HepG2 (cell line): Measurements from ENCODE around the gene NDUFB11. TPM values are rescaled to one million over a fixed set of nuclear protein-coding genes. Genes with fewer than 3 reads are reported as not detected.

Source experiments
- ATAC-seq: fragments of 200-7000 bp; cut with Tn5 transposase; 3 replicates; pipeline ENCODE4 v1.9.1; 2020; ENCODE audit warnings: mild to moderate bottlenecking, moderate library complexity
- BruUV-seq: library from RNA; stranded (reverse); fragments of 400-500 nt; replicated peaks from 2 replicates; lab custom pipeline; 2021; lab: Mats Ljungman, UMichigan
- CTCF ChIA-PET: fragments of 300-600 bp; formaldehyde crosslinking; extraction: SDS; loops from one replicate; lab custom pipeline; 2021; ENCODE audit warnings: low total read pairs, inconsistent platforms, low intra/inter-chr PET ratio; lab: Yijun Ruan, JAX
- POLR2A ChIA-PET: fragments of 350-600 bp; sonication (Branson Sonifier 250); formaldehyde crosslinking; loops from one replicate; lab custom pipeline; 2020; ENCODE audit warnings: antibody characterized with exemption, inconsistent platforms; lab: Yijun Ruan, JAX
- DNase-seq: peaks from one replicate; pipeline ENCODE4 v3.0.0-alpha.2; 2015; ENCODE audit warnings: low spot score
- FAIRE-seq: peaks from 3 replicates; lab custom pipeline; 2011; peaks lifted over from hg19 to GRCh38; lab: Jason Lieb, UNC
- H2AFZ ChIP-seq: one replicate; pipeline ENCODE4 v1.6.1; 2011; ENCODE audit warnings: low read length, inconsistent platforms
- H3K27ac ChIP-seq: fragments of 300-600 bp; 3 replicates; pipeline ENCODE4 v1.8.0; 2011; ENCODE audit warnings: mixed run types, mild to moderate bottlenecking, mixed read lengths, low read length, inconsistent platforms; ENCODE audit not compliant: insufficient read depth; ENCODE audit errors: extremely low read length
- H3K27me3 ChIP-seq, 2 experiments: fragments of 200-600 bp in 1 of 2; 2 replicates in 1 of 2; 3 replicates in 1 of 2; pipeline versions ENCODE4 v1.6.0 to v1.8.0; 2011; ENCODE audit warnings: low read length in 2 of 2, mild to moderate bottlenecking in 2 of 2, moderate library complexity in 2 of 2, inconsistent platforms in 1 of 2; ENCODE audit not compliant: insufficient read depth in 2 of 2, control insufficient read depth in 1 of 2
- H3K36me3 ChIP-seq, 2 experiments: fragments of 200-600 bp in 1 of 2; replicated peaks in 1 of 2; 2 replicates in 1 of 2; 3 replicates in 1 of 2; pipeline versions ENCODE4 v1.5.1 to v1.8.0; 2011; ENCODE audit warnings: low read length in 2 of 2, inconsistent platforms in 1 of 2; ENCODE audit not compliant: insufficient read depth in 2 of 2, control insufficient read depth in 1 of 2
- H3K4me1 ChIP-seq: 2 replicates; pipeline ENCODE4 v1.5.1; 2012; ENCODE audit warnings: low read length, inconsistent platforms; ENCODE audit not compliant: insufficient read depth
- H3K4me2 ChIP-seq: 2 replicates; pipeline ENCODE4 v1.6.0; 2011; ENCODE audit warnings: low read depth, low read length, inconsistent platforms
- H3K4me3 ChIP-seq, 3 experiments: fragments of 200-600 bp in 1 of 3; sonication (generic), shearing (Covaris generic) in 1 of 3; replicated peaks in 1 of 3; 2 replicates each; pipeline ENCODE4 v1.5.1; 2011 to 2016; ENCODE audit warnings: low read length in 3 of 3, inconsistent platforms in 2 of 3, low read depth in 2 of 3, mild to moderate bottlenecking in 2 of 3, control low read depth in 1 of 3, mixed read lengths in 1 of 3; ENCODE audit not compliant: insufficient read depth in 1 of 3
- H3K79me2 ChIP-seq: one replicate; pipeline ENCODE4 v1.6.1; 2011; ENCODE audit warnings: low read length, inconsistent platforms; ENCODE audit not compliant: insufficient read depth
- H3K9ac ChIP-seq: 2 replicates; pipeline ENCODE4 v1.6.0; 2011; ENCODE audit warnings: mild to moderate bottlenecking, low read depth, low read length, inconsistent platforms; ENCODE audit not compliant: insufficient read depth
- H3K9me3 ChIP-seq: 2 replicates; pipeline ENCODE4 v1.5.1; 2012; ENCODE audit warnings: mild to moderate bottlenecking, low read length
- H4K20me1 ChIP-seq: 2 replicates; pipeline ENCODE4 v1.6.0; 2011; ENCODE audit warnings: inconsistent platforms, mild to moderate bottlenecking, low read length, moderate library complexity; ENCODE audit not compliant: insufficient read depth
- FOSL2 ChIP-seq: sonication (generic); formaldehyde crosslinking; IDR thresholded peaks from 2 replicates; pipeline ENCODE4 v1.4.0; 2020; ENCODE audit warnings: missing genetic modification reagents
- MAZ ChIP-seq, 2 experiments: sonication (generic) in 1 of 2; formaldehyde crosslinking in 1 of 2; IDR thresholded peaks; 2 replicates each; pipeline versions ENCODE4 v1.5.0 to v1.6.1; 2012 to 2020; ENCODE audit warnings: low read depth in 2 of 2, mild to moderate bottlenecking in 2 of 2, borderline replicate concordance in 1 of 2, improper control_type of control experiment in 1 of 2, low read length in 1 of 2, missing genetic modification reagents in 1 of 2, moderate library complexity in 1 of 2
- ZNF317 ChIP-seq: sonication (generic); formaldehyde crosslinking; IDR thresholded peaks from 2 replicates; pipeline ENCODE4 v1.5.0; 2020; ENCODE audit warnings: mild to moderate bottlenecking, missing genetic modification reagents
- WGBS: methylation state at CpG from one replicate; pipeline ENCODE4 v1.1.6; 2017; ENCODE audit warnings: low lambda C conversion rate; 5-methylcytosine and 5-hydroxymethylcytosine counted together
- in situ Hi-C: cut with HindIII; loops from 2 replicates; pipeline ENCODE4 v1.10.0; 2017; ENCODE audit warnings: low pct_unique_long_range_greater_than_20kb; ENCODE audit not compliant: extremely low pct_ligation_motif_present
- intact Hi-C: fragments of 100-400 bp; cut with micrococcal nuclease; formaldehyde crosslinking; loops from one replicate; pipeline ENCODE4 v1.10.0; 2022; ENCODE audit not compliant: unreplicated experiment
- polyA plus RNA-seq, 8 experiments: library from polyadenylated mRNA; depleted of rRNA in 3 of 8; stranded (reverse) in 7 of 8; unstranded in 1 of 8; fragments of >200 nt; fragmentation: Illumina TruSeq in 4 of 8; extraction: Trizol in 4 of 8; gene quantifications; 2 replicates each; pipeline versions ENCODE4 v1.2.1 to v1.2.3, GENCODE V29; 2011 to 2016; ENCODE audit warnings: low read depth in 4 of 8, missing spikeins in 1 of 8, mixed read lengths in 1 of 8; ENCODE audit not compliant: insufficient read depth in 1 of 8
- total RNA-seq, 5 experiments: library from RNA; depleted of rRNA; stranded (reverse); fragments of >200 nt; fragmentation: Illumina TruSeq; extraction: Trizol; gene quantifications; 2 replicates each; pipeline ENCODE4 v1.2.3, GENCODE V29; 2016; ENCODE audit warnings: low read depth in 1 of 5
- TF ChIP-seq, protein P1 (sequence below): sonication (generic); formaldehyde crosslinking; IDR thresholded peaks from 2 replicates; pipeline ENCODE4 v1.5.0; 2020; ENCODE audit warnings: missing genetic modification reagents, mild to moderate bottlenecking, borderline replicate concordance
- TF ChIP-seq, protein P2 (sequence below): IDR thresholded peaks from 2 replicates; pipeline ENCODE4 v1.6.1; 2012; ENCODE audit warnings: low read depth, low read length, improper control_type of control experiment
- TF ChIP-seq, protein P3 (sequence below): sonication (generic); formaldehyde crosslinking; IDR thresholded peaks from 2 replicates; pipeline ENCODE4 v1.4.0; 2020; ENCODE audit warnings: mild to moderate bottlenecking, missing genetic modification reagents, borderline replicate concordance
- TF ChIP-seq, protein P4 (sequence below): IDR thresholded peaks from 2 replicates; pipeline ENCODE4 v1.6.1; 2012; ENCODE audit warnings: inconsistent platforms
- TF ChIP-seq, protein P5 (sequence below): sonication (generic); formaldehyde crosslinking; IDR thresholded peaks from 2 replicates; pipeline ENCODE4 v1.4.0; 2020; ENCODE audit warnings: missing genetic modification reagents

The NDUFB11 gene
- total and polyA plus RNA-seq, 2 of the 13 experiments (the other 11 are each of a cell fraction or from before 2014, with no cell fraction given): 46.6 to 100 TPM

DNA sequence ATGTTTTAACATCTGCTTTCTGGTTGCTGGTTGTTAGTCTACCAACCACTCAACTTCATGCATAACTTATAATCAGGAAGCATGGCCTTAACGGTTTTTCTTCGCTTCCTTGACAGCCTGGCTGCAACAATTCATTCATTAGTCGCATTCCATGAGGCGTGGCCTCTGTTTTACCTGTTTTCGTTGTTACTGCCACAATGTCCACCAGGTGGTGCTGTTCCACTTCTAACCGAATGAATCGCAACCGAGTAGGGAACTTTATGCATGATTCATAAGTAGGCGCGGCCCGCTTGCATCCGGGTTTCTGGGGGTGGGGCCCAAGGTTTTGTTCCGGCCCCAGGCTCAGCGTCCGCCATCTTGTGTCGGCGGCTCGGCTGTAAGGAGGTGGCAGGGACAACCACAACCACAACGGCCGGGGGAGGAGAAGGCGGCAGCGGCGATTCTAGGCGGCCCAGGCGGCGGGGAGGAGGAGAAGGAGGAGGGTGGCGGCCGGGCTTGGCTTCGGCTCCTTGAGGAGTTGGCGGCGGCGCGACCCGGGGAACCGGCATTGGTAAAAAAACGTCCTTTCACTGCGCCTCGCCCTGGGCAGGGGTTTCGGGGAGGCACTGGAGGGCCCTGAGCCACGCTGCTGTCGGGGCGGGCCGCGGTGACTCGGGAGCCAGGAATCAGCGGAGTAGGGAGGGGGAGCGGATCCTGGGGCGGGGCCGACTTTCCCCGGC is 49.1 kb upstream of the NDUFB11 start, which contains the start of gene UBA1:
Gene UBA1, plus strand, starts transcription at position 355 of the 719 bp plus-strand sequence. CDS start 4,974 bp downstream, outside the sequence.
- WGBS: 10% methylated on average over 8 of the region's 50 CpGs
- Histone ChIP-seq H3K4me3 (peak within 1 kb of the TSS; percentile 68 to 83 (median 74)), H3K4me2 (peak within 1 kb of the TSS; percentile 75), H2AFZ (no peak within 1 kb of the TSS), H3K9ac (peak within 1 kb of the TSS; percentile 95), H4K20me1 (peaks cover 6% of the 10 kb centered on the region), H3K27ac (peak within 1 kb of the TSS; percentile 79), H3K4me1 (peaks cover 56% of the 10 kb centered on the region), H3K9me3 (no peaks in the 10 kb centered on the region), H3K36me3 (peaks cover 1 to 4% of the 10 kb centered on the region in 2 experiments; a peak in 2 of 5 replicates), H3K27me3 (no peaks in the 10 kb centered on the region; a peak in 1 of 5 replicates), H3K79me2 (peaks cover 44% of the 10 kb centered on the region)
- DNase-seq (peak; percentile 90), ATAC-seq (peak; percentile 72), FAIRE-seq (peak; percentile 90)
- ChIA-PET CTCF (interaction anchor here (1.2 to 1.6 kb wide), 3 partner anchors 119 to 330 kb away, joined by 5 to 6 read pairs (median 5); no protein-coding TSS in a partner anchor), POLR2A (interaction anchor here (0.8 to 1.0 kb wide), 6 partner anchors 24 to 330 kb away, joined by 3 to 6 read pairs (median 3); partner anchors contain the start of gene USP11)
- intact Hi-C loops (loop anchor here (1.0 to 2.0 kb wide), 2 partner anchors 119 to 191 kb away; no protein-coding TSS in a partner anchor), in situ Hi-C loops (loop anchor here (5.0 kb wide), 2 partner anchors 194 to 329 kb away; no protein-coding TSS in a partner anchor)
- no TSS peak for BruUV-seq
- TF ChIP-seq MAZ (IDR thresholded peaks at IDR 0.05; ENCODE audit: borderline replicate concordance, low read depth, low read length) (no peak), MAZ (CRISPR knock-in tag; IDR thresholded peaks at IDR 0.05; ENCODE audit: low read depth) (no peak), FOSL2 (CRISPR knock-in tag) (peak; percentile 75), ZNF317 (CRISPR knock-in tag) (peak; percentile 57; the same call in 1 of the 2 replicates)
- TF ChIP-seq, protein P1, sequence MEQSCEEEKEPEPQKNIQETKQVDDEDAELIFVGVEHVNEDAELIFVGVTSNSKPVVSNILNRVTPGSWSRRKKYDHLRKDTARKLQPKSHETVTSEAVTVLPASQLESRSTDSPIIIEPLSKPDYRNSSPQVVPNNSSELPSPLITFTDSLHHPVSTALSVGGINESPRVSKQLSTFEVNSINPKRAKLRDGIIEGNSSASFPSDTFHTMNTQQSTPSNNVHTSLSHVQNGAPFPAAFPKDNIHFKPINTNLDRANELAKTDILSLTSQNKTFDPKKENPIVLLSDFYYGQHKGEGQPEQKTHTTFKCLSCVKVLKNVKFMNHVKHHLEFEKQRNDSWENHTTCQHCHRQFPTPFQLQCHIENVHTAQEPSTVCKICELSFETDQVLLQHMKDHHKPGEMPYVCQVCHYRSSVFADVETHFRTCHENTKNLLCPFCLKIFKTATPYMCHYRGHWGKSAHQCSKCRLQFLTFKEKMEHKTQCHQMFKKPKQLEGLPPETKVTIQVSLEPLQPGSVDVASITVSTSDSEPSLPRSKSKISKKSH (CRISPR knock-in tag): no peak
- TF ChIP-seq, protein P2, sequence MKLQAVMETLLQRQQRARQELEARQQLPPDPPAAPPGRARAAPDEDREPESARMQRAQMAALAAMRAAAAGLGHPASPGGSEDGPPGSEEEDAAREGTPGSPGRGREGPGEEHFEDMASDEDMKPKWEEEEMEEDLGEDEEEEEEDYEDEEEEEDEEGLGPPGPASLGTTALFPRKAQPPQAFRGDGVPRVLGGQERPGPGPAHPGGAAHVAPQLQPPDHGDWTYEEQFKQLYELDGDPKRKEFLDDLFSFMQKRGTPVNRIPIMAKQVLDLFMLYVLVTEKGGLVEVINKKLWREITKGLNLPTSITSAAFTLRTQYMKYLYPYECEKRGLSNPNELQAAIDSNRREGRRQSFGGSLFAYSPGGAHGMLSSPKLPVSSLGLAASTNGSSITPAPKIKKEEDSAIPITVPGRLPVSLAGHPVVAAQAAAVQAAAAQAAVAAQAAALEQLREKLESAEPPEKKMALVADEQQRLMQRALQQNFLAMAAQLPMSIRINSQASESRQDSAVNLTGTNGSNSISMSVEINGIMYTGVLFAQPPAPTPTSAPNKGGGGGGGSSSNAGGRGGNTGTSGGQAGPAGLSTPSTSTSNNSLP: no peak
- TF ChIP-seq, protein P3, sequence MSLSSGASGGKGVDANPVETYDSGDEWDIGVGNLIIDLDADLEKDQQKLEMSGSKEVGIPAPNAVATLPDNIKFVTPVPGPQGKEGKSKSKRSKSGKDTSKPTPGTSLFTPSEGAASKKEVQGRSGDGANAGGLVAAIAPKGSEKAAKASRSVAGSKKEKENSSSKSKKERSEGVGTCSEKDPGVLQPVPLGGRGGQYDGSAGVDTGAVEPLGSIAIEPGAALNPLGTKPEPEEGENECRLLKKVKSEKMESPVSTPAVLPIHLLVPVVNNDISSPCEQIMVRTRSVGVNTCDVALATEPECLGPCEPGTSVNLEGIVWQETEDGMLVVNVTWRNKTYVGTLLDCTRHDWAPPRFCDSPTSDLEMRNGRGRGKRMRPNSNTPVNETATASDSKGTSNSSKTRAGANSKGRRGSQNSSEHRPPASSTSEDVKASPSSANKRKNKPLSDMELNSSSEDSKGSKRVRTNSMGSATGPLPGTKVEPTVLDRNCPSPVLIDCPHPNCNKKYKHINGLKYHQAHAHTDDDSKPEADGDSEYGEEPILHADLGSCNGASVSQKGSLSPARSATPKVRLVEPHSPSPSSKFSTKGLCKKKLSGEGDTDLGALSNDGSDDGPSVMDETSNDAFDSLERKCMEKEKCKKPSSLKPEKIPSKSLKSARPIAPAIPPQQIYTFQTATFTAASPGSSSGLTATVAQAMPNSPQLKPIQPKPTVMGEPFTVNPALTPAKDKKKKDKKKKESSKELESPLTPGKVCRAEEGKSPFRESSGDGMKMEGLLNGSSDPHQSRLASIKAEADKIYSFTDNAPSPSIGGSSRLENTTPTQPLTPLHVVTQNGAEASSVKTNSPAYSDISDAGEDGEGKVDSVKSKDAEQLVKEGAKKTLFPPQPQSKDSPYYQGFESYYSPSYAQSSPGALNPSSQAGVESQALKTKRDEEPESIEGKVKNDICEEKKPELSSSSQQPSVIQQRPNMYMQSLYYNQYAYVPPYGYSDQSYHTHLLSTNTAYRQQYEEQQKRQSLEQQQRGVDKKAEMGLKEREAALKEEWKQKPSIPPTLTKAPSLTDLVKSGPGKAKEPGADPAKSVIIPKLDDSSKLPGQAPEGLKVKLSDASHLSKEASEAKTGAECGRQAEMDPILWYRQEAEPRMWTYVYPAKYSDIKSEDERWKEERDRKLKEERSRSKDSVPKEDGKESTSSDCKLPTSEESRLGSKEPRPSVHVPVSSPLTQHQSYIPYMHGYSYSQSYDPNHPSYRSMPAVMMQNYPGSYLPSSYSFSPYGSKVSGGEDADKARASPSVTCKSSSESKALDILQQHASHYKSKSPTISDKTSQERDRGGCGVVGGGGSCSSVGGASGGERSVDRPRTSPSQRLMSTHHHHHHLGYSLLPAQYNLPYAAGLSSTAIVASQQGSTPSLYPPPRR (CRISPR knock-in tag): no peak
- TF ChIP-seq, protein P4, sequence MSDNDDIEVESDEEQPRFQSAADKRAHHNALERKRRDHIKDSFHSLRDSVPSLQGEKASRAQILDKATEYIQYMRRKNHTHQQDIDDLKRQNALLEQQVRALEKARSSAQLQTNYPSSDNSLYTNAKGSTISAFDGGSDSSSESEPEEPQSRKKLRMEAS: 0 out of 2 replicates have a peak, but pooled peaks have one; percentile 23
- TF ChIP-seq, protein P5, sequence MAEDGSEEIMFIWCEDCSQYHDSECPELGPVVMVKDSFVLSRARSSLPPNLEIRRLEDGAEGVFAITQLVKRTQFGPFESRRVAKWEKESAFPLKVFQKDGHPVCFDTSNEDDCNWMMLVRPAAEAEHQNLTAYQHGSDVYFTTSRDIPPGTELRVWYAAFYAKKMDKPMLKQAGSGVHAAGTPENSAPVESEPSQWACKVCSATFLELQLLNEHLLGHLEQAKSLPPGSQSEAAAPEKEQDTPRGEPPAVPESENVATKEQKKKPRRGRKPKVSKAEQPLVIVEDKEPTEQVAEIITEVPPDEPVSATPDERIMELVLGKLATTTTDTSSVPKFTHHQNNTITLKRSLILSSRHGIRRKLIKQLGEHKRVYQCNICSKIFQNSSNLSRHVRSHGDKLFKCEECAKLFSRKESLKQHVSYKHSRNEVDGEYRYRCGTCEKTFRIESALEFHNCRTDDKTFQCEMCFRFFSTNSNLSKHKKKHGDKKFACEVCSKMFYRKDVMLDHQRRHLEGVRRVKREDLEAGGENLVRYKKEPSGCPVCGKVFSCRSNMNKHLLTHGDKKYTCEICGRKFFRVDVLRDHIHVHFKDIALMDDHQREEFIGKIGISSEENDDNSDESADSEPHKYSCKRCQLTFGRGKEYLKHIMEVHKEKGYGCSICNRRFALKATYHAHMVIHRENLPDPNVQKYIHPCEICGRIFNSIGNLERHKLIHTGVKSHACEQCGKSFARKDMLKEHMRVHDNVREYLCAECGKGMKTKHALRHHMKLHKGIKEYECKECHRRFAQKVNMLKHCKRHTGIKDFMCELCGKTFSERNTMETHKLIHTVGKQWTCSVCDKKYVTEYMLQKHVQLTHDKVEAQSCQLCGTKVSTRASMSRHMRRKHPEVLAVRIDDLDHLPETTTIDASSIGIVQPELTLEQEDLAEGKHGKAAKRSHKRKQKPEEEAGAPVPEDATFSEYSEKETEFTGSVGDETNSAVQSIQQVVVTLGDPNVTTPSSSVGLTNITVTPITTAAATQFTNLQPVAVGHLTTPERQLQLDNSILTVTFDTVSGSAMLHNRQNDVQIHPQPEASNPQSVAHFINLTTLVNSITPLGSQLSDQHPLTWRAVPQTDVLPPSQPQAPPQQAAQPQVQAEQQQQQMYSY (CRISPR knock-in tag): no peak
